GM18873 (cell line): Measurements from ENCODE around the gene TMX1.
A peak's percentile ranks its signal among the peaks of the same experiment; 100 is the strongest.

Experiments used
- ATAC-seq: cut with Tn5 transposase; IDR thresholded peaks from one replicate; pipeline ENCODE4 v1.9.1; 2021; ENCODE audit warnings: mild to moderate bottlenecking, moderate library complexity, moderate number of reproducible peaks; ENCODE audit not compliant: unreplicated experiment, low FRiP score

TMX1 gene

DNA sequence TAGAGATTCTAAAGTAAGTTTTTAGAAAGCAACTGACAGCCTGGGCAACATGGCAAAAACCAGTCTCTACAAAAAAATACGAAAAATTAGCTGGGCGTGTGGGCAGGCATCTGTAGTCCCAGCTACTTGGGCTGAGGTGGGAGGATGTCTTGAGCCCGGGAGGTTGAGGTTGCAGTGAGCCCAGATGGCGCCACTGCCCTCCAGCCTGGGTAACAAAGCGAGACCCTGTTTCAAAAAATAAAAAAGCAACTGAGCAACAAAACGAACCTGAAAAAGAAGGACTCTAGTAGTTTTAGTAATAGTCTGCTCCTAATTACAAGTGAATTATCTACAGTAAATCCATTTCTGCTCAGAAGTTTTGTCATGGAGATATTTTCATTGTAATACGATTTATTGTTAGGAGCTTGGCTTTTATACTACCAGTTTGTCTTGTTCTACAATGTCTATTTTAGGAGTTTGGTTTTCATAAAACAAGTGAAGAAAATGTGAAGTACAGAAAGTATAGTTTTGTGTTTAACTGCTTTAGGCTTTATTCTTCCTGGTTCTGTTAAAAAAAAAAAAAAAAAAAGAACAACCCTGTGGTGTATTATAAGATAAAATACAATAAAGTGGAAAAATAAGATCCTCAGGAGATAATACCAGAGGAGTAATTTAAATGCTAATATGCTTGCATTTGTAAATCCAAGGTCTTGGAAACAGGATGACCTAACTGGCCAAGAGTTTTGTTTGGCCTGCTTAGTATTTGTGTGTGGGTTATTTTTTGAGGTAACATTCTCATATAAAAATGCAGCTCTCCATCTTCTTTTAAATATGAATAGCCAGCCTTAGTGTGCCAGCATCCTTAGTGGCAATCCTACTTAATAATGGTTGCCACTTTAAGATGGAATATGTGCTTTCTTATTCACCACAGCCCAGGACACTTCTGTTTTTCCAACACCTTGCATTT is 2.8 kb downstream of the TMX1 start:
- no peak for ATAC-seq

DNA sequence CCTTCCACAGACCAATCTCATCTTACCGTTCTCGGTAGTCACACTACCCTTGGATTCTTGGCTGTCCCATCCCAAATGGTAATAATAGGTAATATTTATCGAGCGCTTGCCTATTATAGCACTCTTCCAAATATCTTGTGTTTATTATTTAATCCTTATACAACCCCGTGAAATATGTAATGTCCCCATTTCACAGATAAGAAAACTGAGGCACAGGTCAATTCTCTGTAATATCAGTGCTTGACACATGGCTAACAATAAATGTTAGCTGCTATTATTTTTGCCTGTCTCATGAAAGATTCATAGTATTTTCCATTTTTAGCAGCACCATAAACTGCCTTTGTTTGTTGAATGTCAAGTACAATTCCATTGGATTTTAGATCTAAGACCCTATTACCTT is 4.5 kb downstream of the TMX1 start:
- ATAC-seq: no peak

- no peak for ATAC-seq
Measured at GRCh38 chr14:51246032-51246431, 6.0 kb downstream of the TMX1 start.

- ATAC-seq: peak; percentile 55
Measured at GRCh38 chr14:51248016-51248987, 8.3 kb downstream of the TMX1 start.

DNA sequence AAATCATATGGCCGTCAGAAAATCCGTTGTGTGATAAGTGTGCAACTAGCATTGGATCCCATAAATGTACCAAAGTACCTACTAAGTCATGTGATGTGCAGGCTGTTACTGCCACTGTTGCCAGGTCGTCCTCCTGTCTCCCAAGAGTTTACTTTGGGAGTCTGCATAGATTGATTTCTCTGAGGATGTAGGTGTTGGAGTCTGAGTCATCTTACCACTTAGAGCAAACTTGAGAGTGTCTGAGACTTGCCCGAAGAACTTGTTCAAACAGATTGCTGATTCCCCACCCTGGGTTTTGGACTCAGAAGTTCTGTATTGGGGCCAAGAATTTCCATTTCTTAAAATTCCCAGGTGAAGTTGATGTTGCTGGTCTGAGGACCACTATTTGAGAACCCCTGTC is 11.4 kb downstream of the TMX1 start:
- ATAC-seq: no peak

- no peak for ATAC-seq
Measured at GRCh38 chr14:51253880-51254279, 13.8 kb downstream of the TMX1 start.

DNA sequence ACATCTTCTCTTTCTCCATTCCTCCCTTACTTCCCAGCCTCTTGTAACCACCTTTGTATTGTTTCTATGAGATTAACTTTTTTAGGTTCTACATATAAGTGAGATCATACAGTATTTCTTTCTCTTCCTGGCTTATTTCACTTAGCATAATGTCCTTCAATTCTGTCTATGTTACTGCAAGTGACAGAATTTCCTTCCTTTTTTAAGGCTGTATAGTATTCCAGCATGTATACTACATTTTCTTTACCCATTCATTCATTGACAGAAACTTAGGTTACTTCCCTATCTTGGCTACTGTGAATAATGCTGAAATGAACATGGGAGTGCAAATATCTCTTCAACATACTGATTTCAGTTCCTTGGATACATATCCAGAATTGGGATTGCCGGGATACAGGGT is 18.2 kb downstream of the TMX1 start:
- no peak for ATAC-seq

DNA sequence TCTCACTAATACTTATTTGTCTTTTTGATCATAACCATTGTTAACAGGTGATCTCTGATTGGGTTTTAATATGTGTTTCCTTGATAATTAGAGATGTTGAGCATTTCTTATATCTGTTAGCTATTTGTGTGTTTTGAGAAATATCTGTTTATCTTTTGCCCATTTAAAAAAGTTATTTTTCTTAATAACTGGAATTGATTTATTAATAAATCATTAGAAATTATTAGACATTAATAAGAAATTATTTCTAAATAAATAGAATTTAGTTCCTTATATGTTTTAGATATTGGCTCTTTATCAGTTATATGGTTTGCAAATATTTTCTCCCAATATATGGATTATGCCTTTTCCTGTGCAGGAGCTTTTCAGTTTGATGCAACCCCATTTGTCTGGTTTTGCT is 18.7 kb downstream of the TMX1 start:
- no peak for ATAC-seq

DNA sequence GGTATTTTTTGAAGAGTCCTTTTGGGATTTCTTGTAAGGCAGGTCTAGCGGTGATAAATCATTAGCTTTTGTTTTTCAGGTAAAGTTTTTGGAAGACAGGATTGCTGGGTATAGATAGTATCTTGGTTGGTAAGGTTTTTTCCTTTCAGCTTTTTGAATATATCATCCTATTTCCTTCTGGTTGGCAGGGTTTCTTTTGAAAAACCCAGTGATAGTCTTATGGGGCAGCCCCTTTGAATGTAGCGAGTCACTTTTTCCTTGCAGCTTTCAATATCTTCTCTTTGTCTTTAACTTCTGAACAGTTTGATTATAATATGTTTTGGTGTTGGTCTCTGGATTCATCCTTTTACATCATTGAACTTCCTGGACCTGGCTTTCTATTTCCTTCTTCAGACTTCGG is 20.2 kb downstream of the TMX1 start:
- ATAC-seq: no peak

DNA sequence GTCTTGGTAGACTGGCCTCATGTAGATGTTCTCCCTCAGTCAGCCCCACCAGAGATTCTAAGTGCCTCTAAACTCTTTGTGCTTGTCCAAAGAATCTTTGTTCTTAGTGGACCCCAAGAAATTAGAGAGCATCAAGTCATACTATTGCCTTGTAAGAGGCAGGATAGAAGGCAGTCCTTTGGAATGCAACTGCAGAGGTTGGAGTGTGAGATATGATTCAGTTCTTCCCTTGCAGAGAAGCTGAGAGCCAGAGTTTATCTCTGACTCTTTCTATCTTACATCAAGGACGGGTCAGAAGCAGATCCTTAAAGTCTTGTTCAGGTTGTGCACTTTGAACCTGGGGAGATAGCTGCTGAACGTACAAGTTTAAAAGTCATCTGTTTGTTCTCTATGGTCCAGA is 21.1 kb downstream of the TMX1 start:
- ATAC-seq: no peak

- ATAC-seq: no peak
Measured at GRCh38 chr14:51262868-51263267, 22.8 kb downstream of the TMX1 start.

GRCh38 chr14:51269634-51270033 is 29.6 kb downstream of the TMX1 start:
- ATAC-seq: no peak

- ATAC-seq: no peak
Measured at GRCh38 chr14:51276605-51277004, 36.6 kb downstream of the TMX1 start.

DNA sequence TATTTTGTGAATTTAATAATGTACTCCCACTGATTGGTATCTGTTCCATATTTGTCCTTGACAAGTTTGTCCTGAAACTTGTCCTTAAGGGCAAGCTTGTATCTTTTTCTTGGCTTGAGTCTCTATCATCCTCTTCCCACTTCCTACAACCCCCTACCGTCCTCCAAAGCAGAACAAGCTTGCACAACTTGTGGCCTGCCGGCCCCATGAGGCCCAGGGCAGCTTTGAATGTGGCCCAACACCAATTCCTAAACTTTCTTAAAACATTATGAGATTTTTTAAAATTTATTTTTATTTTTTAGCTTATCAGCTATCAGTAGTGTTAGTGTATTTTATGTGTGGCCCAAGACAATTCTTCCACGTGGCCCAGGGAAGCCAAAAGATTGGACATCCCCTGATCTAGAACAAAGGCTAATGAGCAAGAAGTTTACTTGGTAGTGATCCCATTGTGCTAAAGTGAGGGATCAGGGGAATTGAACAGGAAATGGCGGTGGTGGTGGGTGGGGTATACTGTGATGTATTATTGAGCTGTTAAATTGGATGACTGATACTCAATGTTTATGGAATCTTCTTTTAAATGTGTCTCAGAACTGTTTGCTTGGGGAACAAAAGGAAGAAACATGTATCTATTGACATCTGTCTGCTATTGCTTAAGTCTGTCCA is 37.8 kb downstream of the TMX1 start:
- ATAC-seq: no peak

- ATAC-seq: no peak
Measured at GRCh38 chr14:51282517-51282916, 42.5 kb downstream of the TMX1 start.

DNA sequence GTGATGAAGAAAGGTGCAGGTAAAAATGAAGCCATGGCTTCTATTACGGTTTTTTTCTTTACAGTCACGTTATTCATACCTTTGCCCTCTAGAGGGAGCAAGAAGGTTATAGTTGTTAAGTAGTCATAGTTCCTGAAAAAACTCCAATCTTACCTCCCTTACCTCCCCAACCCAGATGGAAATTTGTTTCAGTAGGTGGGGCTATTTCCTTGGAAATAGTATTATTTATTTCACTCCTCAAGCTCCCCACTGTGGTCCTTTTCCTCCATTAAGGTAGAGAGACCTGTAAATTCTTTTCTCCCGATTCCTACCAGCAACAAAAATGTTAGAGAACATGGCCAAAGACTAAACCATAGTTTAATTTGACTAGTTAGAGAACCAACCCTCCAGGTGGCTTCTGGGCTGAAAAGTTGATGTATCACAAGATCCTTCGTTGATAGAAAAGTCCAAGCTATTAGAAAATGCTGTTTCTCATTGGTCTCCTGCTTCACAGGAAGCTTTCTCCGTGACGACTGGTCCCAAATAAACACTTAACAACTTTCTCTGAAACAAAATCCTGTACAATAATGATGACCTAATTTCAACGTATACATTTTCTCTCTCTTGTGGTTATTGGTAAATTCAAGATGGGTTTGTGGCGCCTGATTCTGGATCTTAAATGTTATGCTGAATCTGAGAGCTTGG is 43.5 kb downstream of the TMX1 start:
- ATAC-seq: no peak

DNA sequence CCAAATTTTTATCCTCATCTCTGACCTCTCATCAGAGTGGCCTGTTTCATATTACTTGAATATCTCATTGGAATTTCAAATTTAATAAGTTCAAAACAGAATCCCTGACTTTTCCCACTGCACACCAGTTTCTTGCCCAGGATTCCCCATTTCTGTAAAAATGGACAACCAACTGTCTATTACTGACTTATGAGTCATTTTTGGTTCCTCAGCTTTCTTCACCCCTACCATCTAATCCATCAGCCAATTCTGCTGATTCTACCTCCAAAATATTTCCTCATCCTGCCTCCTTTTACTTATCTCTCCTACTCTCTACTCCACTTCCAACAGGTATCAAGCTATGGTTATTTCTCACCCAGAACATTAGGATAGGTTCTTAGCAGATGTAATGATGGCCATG is 44.2 kb downstream of the TMX1 start:
- ATAC-seq: no peak

GRCh38 chr14:51285120-51285519 is 45.1 kb downstream of the TMX1 start:
- ATAC-seq: no peak

GRCh38 chr14:51289169-51289568 is 49.1 kb downstream of the TMX1 start:
- ATAC-seq: no peak

DNA sequence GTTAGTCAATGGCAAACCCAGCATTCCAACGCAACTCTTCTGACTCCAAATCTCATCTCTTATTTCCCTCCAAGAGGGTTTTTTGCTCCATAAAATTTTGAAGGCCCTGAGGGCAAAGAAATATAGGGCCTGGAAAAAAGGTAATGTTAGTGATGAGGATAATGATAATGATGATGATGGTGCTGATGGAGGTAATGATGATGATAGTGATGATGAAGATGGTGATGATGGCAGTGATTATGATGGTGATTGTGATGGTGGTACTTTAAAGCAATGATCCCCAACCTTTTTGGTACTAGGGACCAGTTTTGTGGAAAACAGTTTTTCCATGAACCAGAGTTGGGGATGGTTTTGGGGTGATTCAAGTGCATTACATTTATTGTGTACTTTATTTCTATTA is 50.1 kb downstream of the TMX1 start:
- ATAC-seq: no peak
